HG02943 (cell line): ENCODE results near the gene SREK1.
"Not testable (repeated sequence)": the region's sequence is repeated elsewhere in the genome, so short reads cannot be mapped to it uniquely, and the experiment has no call there.

Experiments used
- ATAC-seq: cut with Tn5 transposase; IDR thresholded peaks from one replicate; pipeline ENCODE4 v1.9.1; 2021; ENCODE audit warnings: mild to moderate bottlenecking, low read depth, moderate library complexity; ENCODE audit not compliant: unreplicated experiment

The SREK1 gene, protein sequence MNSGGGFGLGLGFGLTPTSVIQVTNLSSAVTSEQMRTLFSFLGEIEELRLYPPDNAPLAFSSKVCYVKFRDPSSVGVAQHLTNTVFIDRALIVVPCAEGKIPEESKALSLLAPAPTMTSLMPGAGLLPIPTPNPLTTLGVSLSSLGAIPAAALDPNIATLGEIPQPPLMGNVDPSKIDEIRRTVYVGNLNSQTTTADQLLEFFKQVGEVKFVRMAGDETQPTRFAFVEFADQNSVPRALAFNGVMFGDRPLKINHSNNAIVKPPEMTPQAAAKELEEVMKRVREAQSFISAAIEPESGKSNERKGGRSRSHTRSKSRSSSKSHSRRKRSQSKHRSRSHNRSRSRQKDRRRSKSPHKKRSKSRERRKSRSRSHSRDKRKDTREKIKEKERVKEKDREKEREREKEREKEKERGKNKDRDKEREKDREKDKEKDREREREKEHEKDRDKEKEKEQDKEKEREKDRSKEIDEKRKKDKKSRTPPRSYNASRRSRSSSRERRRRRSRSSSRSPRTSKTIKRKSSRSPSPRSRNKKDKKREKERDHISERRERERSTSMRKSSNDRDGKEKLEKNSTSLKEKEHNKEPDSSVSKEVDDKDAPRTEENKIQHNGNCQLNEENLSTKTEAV

GRCh38 chr5:66144074-66144833, at the start of gene SREK1:
TSS of gene SREK1 (plus strand) at chr5:66144300. CDS start at chr5:66144377, 77 bp downstream.
- ATAC-seq, result peak; percentile 88

- no peak for ATAC-seq
Measured at GRCh38 chr5:66100851-66101250, 43.2 kb upstream of the SREK1 start.

DNA sequence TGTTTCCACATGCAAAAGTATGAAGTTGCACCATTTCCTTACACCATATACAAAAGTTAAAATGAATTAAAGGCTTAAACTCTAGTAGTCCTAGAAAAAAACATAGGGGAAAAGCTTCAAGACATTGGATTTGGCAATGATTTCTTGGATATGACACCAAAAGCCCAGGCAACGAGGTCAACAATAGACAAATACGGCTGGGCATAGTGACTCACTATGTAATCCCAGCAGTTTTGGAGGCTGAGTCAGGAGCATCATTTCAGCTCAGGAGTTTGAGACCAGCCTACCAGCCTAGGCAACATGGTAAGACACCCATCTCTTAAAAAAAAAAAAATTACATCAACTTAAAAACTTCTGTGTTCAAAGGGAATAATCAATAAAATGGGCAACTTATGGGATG, 30.9 kb upstream of the SREK1 start:
- no peak for ATAC-seq

DNA sequence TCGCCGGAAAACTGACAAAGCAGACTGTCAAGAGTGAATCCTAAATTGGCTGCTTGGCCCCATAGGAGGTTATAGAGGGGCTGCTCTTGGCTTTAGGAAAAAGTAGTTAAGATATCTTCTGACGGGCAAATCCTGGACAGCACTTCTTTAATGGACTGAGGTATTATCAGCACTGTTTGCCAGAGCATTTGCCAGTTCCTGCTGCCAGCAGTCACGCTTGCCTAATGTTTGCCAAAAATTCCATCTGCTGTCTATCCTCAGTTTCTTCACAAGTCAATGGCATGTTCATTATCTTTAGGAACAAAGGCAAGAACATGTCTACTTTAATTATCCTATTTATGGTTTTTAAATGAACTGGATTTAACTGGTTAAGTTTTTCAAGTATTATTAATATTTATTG, 25.8 kb upstream of the SREK1 start:
- ATAC-seq, result no peak

GRCh38 chr5:66122379-66123034, 21.6 kb upstream of the SREK1 start:
- no peak for ATAC-seq

DNA sequence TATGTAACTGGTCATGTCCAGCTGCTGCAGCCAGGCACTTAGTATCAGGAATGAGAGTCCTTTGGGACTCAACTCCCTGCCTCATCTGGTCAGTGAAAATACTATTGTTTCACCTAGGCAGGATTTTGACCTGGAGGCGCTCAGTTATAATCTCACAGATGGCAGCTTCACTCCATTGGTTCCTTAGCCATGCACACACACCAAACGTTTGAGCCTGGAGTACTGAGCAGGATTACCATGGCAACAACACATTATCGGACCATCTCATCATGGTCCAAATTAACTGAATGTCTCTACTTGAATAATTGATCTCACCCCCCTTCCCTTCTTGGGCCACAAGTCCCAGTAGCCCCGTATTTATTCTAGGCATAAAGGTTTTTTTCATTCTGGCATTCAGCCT, 15.0 kb upstream of the SREK1 start:
- no peak for ATAC-seq

DNA sequence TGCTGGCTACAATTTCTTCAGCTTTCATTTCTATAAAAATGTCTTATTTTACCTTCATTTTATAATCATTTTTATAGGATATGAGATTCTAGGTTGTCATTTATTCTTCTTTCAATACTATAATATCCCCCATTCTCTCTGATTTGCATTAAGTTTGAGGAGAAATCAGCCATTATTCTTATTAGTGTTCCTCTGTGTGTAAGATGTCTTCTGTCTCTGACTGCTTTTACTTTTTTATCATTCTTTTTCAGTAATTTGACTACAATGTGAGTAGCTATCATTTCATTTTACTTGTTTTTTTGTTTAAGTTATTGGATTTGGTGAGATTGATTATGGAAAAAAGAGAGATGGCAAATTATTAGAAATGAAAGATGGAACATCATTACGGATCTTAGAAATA, 13.6 kb upstream of the SREK1 start:
- no peak for ATAC-seq

- ATAC-seq, result no peak
Measured at GRCh38 chr5:66134407-66134861, 9.7 kb upstream of the SREK1 start.

DNA sequence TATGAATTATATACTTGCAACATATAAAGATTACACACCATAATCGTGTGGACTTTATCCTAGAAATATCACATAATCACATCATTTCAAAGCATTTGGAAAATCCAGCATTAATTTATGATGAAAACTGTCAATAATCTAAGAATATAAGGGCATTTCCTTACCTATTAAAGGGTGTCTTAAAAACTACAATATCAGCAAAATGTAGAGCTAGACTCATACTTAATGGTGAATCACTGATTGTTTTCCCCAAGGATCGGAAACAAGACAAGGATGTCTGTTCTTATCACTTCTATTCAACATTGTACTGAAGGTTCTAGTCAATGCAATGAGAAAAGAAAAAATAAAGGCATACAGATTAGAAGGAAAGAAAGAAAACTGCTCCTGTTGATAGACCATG, 8.0 kb upstream of the SREK1 start:
- no peak for ATAC-seq

GRCh38 chr5:66136944-66137343, 7.2 kb upstream of the SREK1 start:
- not testable (repeated sequence) for ATAC-seq

- no peak for ATAC-seq
Measured at GRCh38 chr5:66138637-66139317, 5.3 kb upstream of the SREK1 start.

GRCh38 chr5:66139318-66139712, 4.8 kb upstream of the SREK1 start:
- ATAC-seq, result no peak

GRCh38 chr5:66142417-66142816, 1.7 kb upstream of the SREK1 start:
- ATAC-seq, result no peak

GRCh38 chr5:66143473-66144073, 527 bp upstream of the SREK1 start:
- ATAC-seq, result peak; percentile 23

DNA sequence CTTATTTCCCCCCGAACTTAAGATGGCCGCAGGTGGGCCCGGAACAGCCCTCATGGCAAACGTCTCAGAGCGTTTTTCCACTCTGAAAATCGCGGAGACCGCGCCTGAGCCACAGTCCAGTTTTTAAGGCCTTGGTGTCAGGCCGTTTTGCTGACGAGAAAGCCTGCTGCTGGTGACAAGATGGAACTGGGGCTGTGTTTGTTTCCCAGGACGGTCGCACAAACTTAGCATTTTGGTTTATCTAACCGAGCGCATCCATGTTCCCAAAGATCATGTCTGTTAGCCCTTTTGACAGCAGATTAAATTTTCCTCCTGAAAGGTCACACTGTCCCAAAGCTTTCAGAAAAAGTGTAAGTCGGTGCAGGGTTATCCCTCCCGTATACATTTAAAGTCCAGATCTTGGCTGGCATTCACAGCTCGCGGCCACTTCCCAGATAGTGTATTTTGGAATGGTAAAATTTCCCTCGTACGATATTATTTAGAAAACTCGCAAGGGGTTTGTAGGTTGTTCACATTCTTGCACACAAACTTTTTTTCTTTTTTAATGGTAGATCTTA, 812 bp downstream of the SREK1 start:
- ATAC-seq, result peak; percentile 54

DNA sequence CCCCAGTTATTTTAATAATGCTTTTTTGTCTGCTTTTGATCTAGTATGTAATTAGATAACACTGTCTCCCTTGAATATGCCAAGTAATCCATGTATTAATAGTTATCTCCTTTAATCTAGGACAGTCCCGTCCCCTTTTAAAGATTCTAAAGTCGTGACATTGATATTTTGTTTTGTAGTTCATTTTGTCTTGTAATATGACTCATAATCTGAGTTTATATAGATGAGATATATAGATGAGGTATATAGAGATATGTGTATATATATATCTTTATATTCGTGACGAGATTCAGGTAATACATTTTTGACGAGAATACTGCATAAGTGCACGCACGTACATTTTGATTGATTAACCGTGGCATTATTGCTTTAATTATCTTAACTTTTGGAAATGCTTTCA, 1.6 kb downstream of the SREK1 start:
- no peak for ATAC-seq

GRCh38 chr5:66149950-66150349, 5.8 kb downstream of the SREK1 start:
- no peak for ATAC-seq

- no peak for ATAC-seq
Measured at GRCh38 chr5:66151030-66151429, 6.9 kb downstream of the SREK1 start.

- no peak for ATAC-seq
Measured at GRCh38 chr5:66151491-66151890, 7.4 kb downstream of the SREK1 start.

- no peak for ATAC-seq
Measured at GRCh38 chr5:66157046-66157445, 12.9 kb downstream of the SREK1 start.
